C4-2B (cell line): Measurements from ENCODE around the gene SUMF1.

ENCODE experiments used
- H3K27ac ChIP-seq: fragments of 450-650 bp; 2 replicates; pipeline ENCODE4 v1.5.1; 2017
- CTCF ChIP-seq: fragments of 450-650 bp; conservative IDR thresholded peaks from 2 replicates; pipeline ENCODE4 v1.5.1; 2017; ENCODE audit warnings: mild to moderate bottlenecking
- ZFX ChIP-seq: fragments of 450-650 bp; IDR thresholded peaks from 2 replicates; pipeline ENCODE4 v1.6.1; 2017

SUMF1 gene

DNA sequence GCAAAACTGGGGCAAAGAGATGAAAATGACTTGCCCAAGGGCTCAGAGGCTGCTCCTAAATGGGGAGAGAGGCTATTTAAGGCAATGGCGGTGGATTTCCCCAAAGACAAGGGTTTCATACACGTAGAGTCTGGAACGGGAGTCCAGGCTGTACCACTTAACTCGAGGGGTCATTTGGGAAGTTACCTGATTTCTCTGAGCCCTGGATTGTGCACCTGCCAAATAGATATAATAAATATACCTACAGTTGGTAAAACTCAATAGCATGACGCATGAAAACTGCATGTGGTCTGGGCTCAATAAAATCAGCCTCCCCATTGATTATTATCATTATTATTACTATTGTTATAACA, 24.8 kb upstream of the SUMF1 start:
- TF ChIP-seq ZFX (no peak), CTCF (no peak)
- no peak overlapping the region for H3K27ac ChIP-seq

DNA sequence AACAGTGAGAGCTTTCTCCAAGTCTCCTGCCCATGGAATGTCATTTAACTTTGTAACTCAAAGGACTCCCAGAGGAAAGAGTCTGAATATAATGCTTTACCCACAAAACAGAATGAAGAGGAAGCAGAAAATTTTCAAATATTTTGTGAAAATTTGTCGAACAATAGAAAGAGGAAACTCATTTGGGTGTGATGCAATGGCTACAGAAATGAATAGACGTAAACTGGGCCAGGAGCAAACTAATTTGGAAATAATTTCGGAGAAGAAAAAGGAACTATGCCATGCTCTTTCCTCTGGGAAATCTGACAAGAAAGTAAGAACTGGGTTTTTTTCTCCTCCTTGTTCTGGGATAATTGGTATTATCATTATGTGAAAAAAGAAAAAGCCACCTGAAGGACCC, 11.2 kb upstream of the SUMF1 start:
- H3K27ac ChIP-seq, result no peak overlapping the region
- no peak for TF ChIP-seq ZFX
- TF ChIP-seq CTCF, result no peak

DNA sequence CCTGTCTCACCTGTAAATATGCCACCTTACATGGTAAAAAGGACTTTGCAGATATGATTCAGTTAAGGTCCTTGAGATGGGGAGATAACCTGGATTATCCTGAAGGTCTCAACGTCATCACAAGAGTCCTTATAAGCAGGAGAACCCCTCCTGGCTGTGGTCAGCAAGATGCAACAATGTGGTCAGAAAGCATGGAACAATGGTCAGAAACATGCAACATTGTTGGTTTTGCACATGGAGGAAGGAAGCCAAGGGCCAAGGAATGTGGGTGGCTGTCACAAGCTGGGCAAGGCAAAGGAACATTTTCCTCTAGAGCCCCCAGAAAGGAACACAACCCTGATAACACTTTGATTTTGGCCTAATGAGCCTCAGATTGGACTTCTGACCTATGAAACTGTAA, 9.4 kb upstream of the SUMF1 start:
- TF ChIP-seq CTCF (no peak), ZFX (no peak)
- no peak overlapping the region for H3K27ac ChIP-seq

DNA sequence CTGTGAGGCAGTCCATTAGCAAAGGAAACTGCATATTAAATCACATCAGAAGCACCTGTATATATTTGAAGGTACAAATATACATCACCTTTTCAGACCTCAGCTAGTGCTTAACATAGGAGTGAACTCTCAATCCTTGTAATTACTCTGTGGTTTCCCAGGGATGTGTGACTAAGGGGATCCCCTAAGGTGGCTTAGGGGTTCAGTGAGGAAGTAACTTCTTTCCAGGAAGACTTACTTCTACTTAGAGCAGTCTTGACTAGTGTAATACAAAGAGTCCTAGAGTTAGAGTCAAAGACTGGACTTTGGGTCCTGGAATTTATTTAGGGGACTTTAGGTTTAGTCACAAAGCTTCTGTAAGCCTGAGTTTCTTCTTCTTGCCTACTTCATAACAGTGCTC, 8.7 kb upstream of the SUMF1 start:
- H3K27ac ChIP-seq, result no peak overlapping the region
- TF ChIP-seq CTCF, result no peak
- no peak for TF ChIP-seq ZFX

DNA sequence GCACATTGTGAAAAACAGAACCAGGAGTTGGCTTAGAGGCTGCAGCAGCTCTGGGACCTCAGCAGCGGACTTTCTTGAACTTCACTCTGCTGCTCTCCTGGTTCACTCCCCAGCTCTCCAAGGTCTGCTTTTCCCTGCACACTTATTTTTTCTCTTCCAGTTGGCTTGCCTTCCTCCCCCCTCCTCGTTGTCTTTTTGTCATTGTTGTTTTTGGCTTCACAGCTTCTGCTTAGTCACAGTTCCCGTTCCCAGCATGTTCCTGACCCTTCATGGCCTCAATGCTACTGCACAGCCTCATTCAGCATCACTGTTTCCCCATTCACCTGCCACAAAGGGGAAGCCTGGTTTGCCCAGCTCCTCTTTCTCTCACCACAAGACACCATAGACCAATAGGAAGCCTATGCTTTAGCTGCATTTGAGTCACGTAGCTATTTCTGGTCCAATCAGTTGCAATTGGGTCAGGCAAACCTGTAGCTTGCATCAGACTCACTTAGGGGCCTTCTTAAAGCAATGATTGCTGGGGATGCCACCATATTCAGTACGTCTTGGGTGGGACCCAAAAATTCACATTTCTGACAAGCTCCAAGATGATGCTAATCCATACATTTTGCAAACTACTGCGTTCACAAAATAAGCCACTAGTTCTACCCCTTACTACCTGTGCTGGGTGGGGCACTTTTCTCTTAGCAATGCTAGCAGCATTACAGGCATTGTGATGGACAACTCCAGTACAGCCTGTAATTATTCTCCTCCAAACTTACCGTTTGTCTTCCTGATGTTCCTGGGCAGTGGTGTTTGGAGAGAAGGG, 7.8 kb upstream of the SUMF1 start:
- no peak overlapping the region for H3K27ac ChIP-seq
- no peak for TF ChIP-seq CTCF
- no peak for TF ChIP-seq ZFX

GRCh38 chr3:4472766-4473165, 5.7 kb upstream of the SUMF1 start:
- H3K27ac ChIP-seq, result no peak overlapping the region
- no peak for TF ChIP-seq ZFX
- TF ChIP-seq CTCF, result no peak

GRCh38 chr3:4472312-4472711, 5.2 kb upstream of the SUMF1 start:
- TF ChIP-seq ZFX (no peak), CTCF (no peak)
- no peak overlapping the region; the same call in 1 of the 2 replicates for H3K27ac ChIP-seq
